Smooth muscle cell (in vitro differentiated cells): ENCODE data around the gene SORCS2. TPM values are rescaled to one million over a fixed set of nuclear protein-coding genes. Genes with fewer than 3 reads are reported as not detected.

ENCODE experiments used
- DNase-seq: peaks from one replicate; lab custom pipeline; 2025; ENCODE audit not compliant: unreplicated experiment; lab: John Stamatoyannopoulos, UW
- H2AFZ ChIP-seq: fragments of 200-600 bp; sonication (generic); 2 replicates; pipeline ENCODE4 v1.6.0; 2016; ENCODE audit warnings: antibody characterized with exemption, low read depth, mild to moderate bottlenecking
- H3F3A ChIP-seq: fragments of 200-600 bp; sonication (generic); 2 replicates; pipeline ENCODE4 v1.6.0; 2017; ENCODE audit warnings: antibody characterized with exemption, low read depth
- H3K27ac ChIP-seq: fragments of 200-600 bp; sonication (generic); 2 replicates; pipeline ENCODE4 v1.5.1; 2016; ENCODE audit warnings: low read depth, mild to moderate bottlenecking
- H3K27me3 ChIP-seq: fragments of 200-600 bp; sonication (generic); 2 replicates; pipeline ENCODE4 v1.6.1; 2016; ENCODE audit warnings: low read depth, mild to moderate bottlenecking
- H3K36me3 ChIP-seq: fragments of 200-600 bp; sonication (generic); 2 replicates; pipeline ENCODE4 v1.5.1; 2016; ENCODE audit warnings: low read depth
- H3K4me1 ChIP-seq: fragments of 200-600 bp; sonication (generic); 2 replicates; pipeline ENCODE4 v1.5.1; 2016; ENCODE audit warnings: low read depth
- H3K4me2 ChIP-seq: fragments of 200-600 bp; sonication (generic); 2 replicates; pipeline ENCODE4 v1.6.0; 2016; ENCODE audit warnings: mild to moderate bottlenecking
- H3K4me3 ChIP-seq: fragments of 200-600 bp; sonication (generic); 2 replicates; pipeline ENCODE4 v1.5.1; 2016; ENCODE audit warnings: mild to moderate bottlenecking
- H3K79me2 ChIP-seq: fragments of 200-600 bp; sonication (generic); 2 replicates; pipeline ENCODE4 v1.6.0; 2016; ENCODE audit warnings: low read depth, mild to moderate bottlenecking
- H3K9ac ChIP-seq: fragments of 200-600 bp; sonication (generic); 2 replicates; pipeline ENCODE4 v1.6.0; 2016; ENCODE audit warnings: low read depth
- H3K9me3 ChIP-seq: fragments of 200-600 bp; sonication (generic); replicated peaks from 2 replicates; pipeline ENCODE4 v1.5.1; 2016; ENCODE audit warnings: low read depth
- H4K20me1 ChIP-seq: fragments of 200-600 bp; sonication (generic); 2 replicates; pipeline ENCODE4 v1.6.0; 2016; ENCODE audit warnings: low read depth
- WGBS: methylation state at CpG from one replicate; pipeline ENCODE4 v1.1.7; 2016; ENCODE audit warnings: low lambda C conversion rate; 5-methylcytosine and 5-hydroxymethylcytosine counted together
- polyA plus RNA-seq: library from polyadenylated mRNA; unstranded; fragments of >200 nt; fragmentation: Nextera tagmentation; extraction: Ambion mirVana; gene quantifications from 2 replicates; pipeline ENCODE4 v1.2.1, GENCODE V29; 2016
- total RNA-seq: library from RNA; depleted of rRNA; stranded (reverse); fragments of >200 nt; gene quantifications from 2 replicates; pipeline ENCODE4 v1.2.3, GENCODE V29; 2014
- TF ChIP-seq, protein P1 (sequence below): fragments of 200-600 bp; sonication (generic); IDR thresholded peaks from 2 replicates; pipeline ENCODE4 v1.5.1; 2017; ENCODE audit warnings: borderline replicate concordance, mild to moderate bottlenecking, antibody characterized with exemption; ENCODE audit not compliant: insufficient read depth, poor library complexity, severe bottlenecking

SORCS2 gene
- total and polyA plus RNA-seq, 2 experiments from 2014 or later: 5.2 to 9.3 TPM

DNA sequence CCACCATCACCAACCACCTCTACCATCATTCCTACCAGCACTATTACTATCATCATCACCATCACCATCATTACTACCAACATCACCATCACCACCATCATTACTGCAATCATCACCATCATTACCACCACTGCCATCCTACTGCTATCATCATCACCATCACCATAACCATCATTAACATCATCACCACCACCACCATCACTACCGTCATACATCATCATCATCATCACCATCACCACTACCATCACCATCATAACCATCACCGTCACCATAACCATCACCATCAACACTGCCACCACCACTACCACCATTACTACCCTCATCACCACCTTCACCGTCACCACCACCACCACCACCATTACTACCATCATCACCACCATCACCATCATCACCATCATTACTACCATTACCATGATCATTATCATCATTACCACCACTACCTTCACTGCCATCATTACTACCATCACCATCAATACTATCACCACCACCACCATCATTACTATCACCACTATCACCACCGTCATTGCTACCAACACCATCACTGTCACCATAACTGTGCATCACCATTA, 170.6 kb downstream of the SORCS2 start:
- Histone ChIP-seq H3K27me3 (peaks cover 7% of the 10 kb centered on the region), H2AFZ (no peak overlapping the region), H3K4me3 (no peak overlapping the region), H3K9me3 (no peaks in the 10 kb centered on the region), H3K36me3 (no peaks in the 10 kb centered on the region), H3K27ac (no peak overlapping the region), H4K20me1 (no peaks in the 10 kb centered on the region), H3K4me1 (peaks cover 8% of the 10 kb centered on the region), H3K79me2 (no peaks in the 10 kb centered on the region), H3K9ac (no peak overlapping the region), H3K4me2 (no peak overlapping the region), H3F3A (no peaks in the 10 kb centered on the region)
- 96% methylated on average over 4 of the region's 4 CpGs for WGBS
- no peak for DNase-seq
- TF ChIP-seq, protein P1, sequence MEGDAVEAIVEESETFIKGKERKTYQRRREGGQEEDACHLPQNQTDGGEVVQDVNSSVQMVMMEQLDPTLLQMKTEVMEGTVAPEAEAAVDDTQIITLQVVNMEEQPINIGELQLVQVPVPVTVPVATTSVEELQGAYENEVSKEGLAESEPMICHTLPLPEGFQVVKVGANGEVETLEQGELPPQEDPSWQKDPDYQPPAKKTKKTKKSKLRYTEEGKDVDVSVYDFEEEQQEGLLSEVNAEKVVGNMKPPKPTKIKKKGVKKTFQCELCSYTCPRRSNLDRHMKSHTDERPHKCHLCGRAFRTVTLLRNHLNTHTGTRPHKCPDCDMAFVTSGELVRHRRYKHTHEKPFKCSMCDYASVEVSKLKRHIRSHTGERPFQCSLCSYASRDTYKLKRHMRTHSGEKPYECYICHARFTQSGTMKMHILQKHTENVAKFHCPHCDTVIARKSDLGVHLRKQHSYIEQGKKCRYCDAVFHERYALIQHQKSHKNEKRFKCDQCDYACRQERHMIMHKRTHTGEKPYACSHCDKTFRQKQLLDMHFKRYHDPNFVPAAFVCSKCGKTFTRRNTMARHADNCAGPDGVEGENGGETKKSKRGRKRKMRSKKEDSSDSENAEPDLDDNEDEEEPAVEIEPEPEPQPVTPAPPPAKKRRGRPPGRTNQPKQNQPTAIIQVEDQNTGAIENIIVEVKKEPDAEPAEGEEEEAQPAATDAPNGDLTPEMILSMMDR: no peak

DNA sequence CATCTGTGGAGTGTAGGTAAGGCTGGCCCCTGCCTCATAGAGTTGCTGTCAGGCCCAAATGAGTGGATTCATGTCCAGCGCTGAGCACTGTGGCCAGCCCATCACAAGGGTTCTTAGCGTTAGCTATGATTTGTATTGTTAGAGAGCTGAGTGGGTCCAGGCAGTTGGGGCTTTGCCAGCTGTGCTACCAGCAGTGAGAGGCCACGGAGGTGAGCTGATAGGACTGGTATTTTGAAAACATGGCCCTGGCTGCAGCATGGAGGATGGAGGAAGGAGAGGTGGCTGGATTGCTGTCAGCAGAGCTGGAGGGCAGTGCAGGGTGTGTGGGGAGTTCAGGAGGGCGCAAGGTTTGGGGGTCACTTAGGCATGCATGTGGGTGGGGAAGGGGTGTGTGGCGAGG, 172.6 kb downstream of the SORCS2 start:
- Histone ChIP-seq H4K20me1 (no peaks in the 10 kb centered on the region), H3K36me3 (no peaks in the 10 kb centered on the region)

DNA sequence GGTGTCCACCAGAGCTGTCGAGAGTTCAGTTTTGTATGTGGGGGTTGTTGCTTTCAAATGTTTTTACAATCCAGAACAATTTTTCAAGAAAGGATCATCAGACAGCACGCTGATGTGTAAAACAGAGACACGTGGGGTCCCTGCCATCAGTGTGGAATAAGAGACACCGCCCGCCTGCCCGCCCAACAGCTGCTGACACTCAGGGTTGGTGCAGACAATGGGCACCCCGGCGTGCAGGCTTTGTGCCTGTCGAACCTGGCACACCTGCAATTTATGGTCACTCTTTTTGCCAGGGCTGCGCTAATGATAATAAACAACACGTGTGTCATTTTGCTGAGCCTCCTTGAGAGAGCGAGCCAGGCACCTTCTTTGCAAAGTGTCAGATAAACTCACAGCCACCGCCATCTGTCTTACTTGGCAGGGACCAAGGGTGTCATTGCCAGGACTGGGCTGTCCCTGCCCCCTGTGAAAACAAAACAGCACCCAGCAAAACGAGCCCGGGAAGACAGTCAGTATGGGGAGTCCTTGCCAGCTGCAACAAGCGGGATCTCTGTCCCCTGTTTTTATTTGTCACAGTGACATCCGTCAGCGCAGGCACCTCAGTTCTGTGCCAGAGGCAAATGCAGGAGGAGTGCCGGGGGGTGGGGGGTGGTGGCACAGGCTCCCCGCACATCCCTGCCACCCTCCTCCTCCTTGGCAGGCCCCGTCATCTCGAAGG, 173.3 kb downstream of the SORCS2 start:
- H3K4me1 ChIP-seq: peaks cover 8% of the 10 kb centered on the region
- H3K27ac ChIP-seq: no peak overlapping the region
- H4K20me1 ChIP-seq: no peaks in the 10 kb centered on the region
- H3K9me3 ChIP-seq: no peaks in the 10 kb centered on the region
- no peak for DNase-seq
- H3F3A ChIP-seq: no peaks in the 10 kb centered on the region
- no peak overlapping the region for H3K4me3 ChIP-seq
- H3K4me2 ChIP-seq: no peak overlapping the region
- H3K36me3 ChIP-seq: no peaks in the 10 kb centered on the region
- TF ChIP-seq, protein P1: no peak
- no peak overlapping the region for H2AFZ ChIP-seq
- WGBS: 89% methylated on average over 22 of the region's 22 CpGs
- no peaks in the 10 kb centered on the region for H3K79me2 ChIP-seq
- H3K27me3 ChIP-seq: peaks cover 7% of the 10 kb centered on the region
- H3K9ac ChIP-seq: no peak overlapping the region

More for the DNA sequence above, 172.6 kb downstream of the SORCS2 start:
- Histone ChIP-seq H3K27me3 (peaks cover 7% of the 10 kb centered on the region), H3K27ac (no peak overlapping the region), H3K4me2 (no peak overlapping the region), H3F3A (no peaks in the 10 kb centered on the region), H2AFZ (no peak overlapping the region), H3K9ac (no peak overlapping the region), H3K79me2 (no peaks in the 10 kb centered on the region), H3K4me1 (peaks cover 8% of the 10 kb centered on the region), H3K4me3 (no peak overlapping the region), H3K9me3 (no peaks in the 10 kb centered on the region)
- WGBS: 79% methylated on average over 5 of the region's 5 CpGs
- DNase-seq: no peak
- TF ChIP-seq, protein P1: no peak
